Body of pancreas (tissue), 4 donors: ENCODE results near the gene PPFIBP2.

Experiments used
- POLR2A ChIP-seq, 3 donors: fragments of 450-650 bp; IDR thresholded peaks; one replicate each; pipeline ENCODE4 v1.6.1; 2016; ENCODE audit warnings: antibody characterized with exemption in 3 of 3, mild to moderate bottlenecking in 2 of 3
- TF ChIP-seq, protein P1 (sequence below), 7 experiments: fragments of 450-650 bp in 4 of 7; fragments of 200-600 bp in 3 of 7; sonication (generic) in 3 of 7; IDR thresholded peaks; one replicate each; pipeline ENCODE4 v1.5.1; 2016 to 2019; ENCODE audit warnings: antibody characterized with exemption in 7 of 7

DNA sequence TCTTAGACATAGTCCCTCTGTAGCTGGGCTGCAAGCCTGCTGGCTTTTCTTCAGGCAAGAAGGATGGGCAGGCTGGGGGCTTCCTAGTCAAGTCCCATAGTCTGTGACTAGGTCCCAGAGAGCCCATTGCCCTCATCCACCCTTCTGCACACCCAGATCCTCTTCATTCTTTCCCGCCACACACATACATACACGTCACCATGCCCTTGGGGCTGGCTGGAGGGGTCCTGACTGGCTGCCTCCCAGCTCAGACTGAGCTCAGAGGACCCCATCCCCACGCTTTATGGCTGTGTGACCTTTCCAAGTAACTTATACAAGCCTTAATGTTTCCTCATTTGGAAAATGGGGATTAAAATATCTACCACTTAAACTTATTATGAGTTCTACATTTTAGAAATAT, 13.5 kb upstream of the PPFIBP2 start:
- TF ChIP-seq, protein P1, sequence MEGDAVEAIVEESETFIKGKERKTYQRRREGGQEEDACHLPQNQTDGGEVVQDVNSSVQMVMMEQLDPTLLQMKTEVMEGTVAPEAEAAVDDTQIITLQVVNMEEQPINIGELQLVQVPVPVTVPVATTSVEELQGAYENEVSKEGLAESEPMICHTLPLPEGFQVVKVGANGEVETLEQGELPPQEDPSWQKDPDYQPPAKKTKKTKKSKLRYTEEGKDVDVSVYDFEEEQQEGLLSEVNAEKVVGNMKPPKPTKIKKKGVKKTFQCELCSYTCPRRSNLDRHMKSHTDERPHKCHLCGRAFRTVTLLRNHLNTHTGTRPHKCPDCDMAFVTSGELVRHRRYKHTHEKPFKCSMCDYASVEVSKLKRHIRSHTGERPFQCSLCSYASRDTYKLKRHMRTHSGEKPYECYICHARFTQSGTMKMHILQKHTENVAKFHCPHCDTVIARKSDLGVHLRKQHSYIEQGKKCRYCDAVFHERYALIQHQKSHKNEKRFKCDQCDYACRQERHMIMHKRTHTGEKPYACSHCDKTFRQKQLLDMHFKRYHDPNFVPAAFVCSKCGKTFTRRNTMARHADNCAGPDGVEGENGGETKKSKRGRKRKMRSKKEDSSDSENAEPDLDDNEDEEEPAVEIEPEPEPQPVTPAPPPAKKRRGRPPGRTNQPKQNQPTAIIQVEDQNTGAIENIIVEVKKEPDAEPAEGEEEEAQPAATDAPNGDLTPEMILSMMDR (IDR thresholded peaks at IDR 0.05) = no peak
- no peak for TF ChIP-seq POLR2A (IDR thresholded peaks at IDR 0.05)
